ENCODE data around the gene RAMP3.
"Not testable (repeated sequence)": the region's sequence is repeated elsewhere in the genome, so short reads cannot be mapped to it uniquely, and the experiment has no call there.

RAMP3 gene

DNA sequence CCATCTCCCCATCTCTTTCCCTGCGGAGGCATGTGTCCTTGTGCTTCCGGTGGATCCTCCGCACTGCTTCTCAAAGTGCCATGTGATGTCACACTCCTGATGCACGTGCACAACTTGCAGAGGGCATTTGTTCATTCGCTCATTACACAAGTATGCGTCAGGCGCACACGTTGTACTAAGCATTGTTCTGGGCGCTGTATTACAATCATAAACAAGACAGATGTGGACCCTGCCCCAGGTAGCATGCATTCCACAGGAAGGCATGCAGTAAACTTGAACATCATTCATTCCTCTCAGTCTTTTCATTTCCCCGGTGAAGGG is 9.0 kb upstream of the RAMP3 start:
- POLR2A ChIA-PET, result interaction anchor here (0.6 to 0.9 kb wide), 2 partner anchors 12 to 149 kb away, joined by 3 to 8 read pairs; no protein-coding TSS in a partner anchor
- CTCF ChIA-PET, result interaction anchor here (1.7 kb wide), 1 partner anchor 12 kb away, joined by 7 read pairs; no protein-coding TSS in a partner anchor
- no peak overlapping the region for H3K4me3 ChIP-seq (ENCODE audit: control insufficient read depth in 1 of 7, extremely low read depth in 1 of 7, insufficient read depth in 4 of 7, low read depth in 2 of 7, low read length in 6 of 7)
- peaks cover 2 to 11% (median 7%) of the 10 kb centered on the region in 4 experiments for H3K4me1 ChIP-seq (ENCODE audit: control extremely low read depth in 1 of 4, control insufficient read depth in 4 of 4, insufficient read depth in 4 of 4, low read length in 3 of 4)
- H3K27me3 ChIP-seq (replicated peaks in 2 of 5; ENCODE audit: control insufficient read depth in 4 of 5, insufficient read depth in 5 of 5, low read length in 4 of 5), result peaks cover 0 to 2% (median 0%) of the 10 kb centered on the region in 5 experiments
- no peak overlapping the region for H3K27ac ChIP-seq (ENCODE audit: insufficient read depth in 1 of 2, low read depth in 1 of 2, low read length in 2 of 2, poor library complexity in 1 of 2, severe bottlenecking in 2 of 2)
- 97% methylated on average over 10 of the region's 10 CpGs for WGBS (ENCODE audit: insufficient coverage)
- DNase-seq, result no peak
- no peaks in the 10 kb centered on the region for H3K9me3 ChIP-seq (ENCODE audit: control extremely low read depth in 1 of 5, control insufficient read depth in 4 of 5, insufficient read depth in 2 of 5, low read depth in 1 of 5, low read length in 4 of 5)
- H3K36me3 ChIP-seq (ENCODE audit: control insufficient read depth in 4 of 4, insufficient read depth in 4 of 4, low read length in 3 of 4), result no peaks in the 10 kb centered on the region

DNA sequence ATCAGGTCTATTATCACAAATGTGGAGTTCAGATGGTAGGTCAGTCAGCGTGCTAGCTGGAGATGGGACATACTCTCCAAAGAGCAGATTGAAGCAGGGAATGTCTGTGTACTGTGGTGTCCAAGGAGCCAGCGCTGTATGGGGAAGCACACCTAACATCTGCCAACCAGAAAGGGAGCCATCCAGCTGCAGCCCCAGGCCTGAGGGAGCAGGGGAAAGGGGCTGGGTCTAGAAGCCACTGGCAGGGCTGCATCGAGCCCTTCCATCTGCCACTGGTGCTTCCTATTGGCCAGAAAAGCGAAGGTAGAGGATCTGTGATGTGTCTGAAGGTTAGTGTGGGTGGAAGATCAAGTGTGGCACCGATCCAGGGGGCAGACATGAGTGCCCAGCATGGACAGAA is 8.0 kb upstream of the RAMP3 start:
- CTCF ChIA-PET, result interaction anchor here (0.7 to 1.7 kb wide), 3 partner anchors 8 to 13 kb away, joined by 3 to 7 read pairs (median 3); no protein-coding TSS in a partner anchor

GRCh38 chr7:45150199-45150598 is 7.4 kb upstream of the RAMP3 start:
- Histone ChIP-seq H3K4me3 (ENCODE audit: control insufficient read depth in 1 of 7, extremely low read depth in 1 of 7, insufficient read depth in 4 of 7, low read depth in 2 of 7, low read length in 6 of 7) (no peak overlapping the region), H3K36me3 (ENCODE audit: control insufficient read depth in 4 of 4, insufficient read depth in 4 of 4, low read length in 3 of 4) (no peaks in the 10 kb centered on the region), H3K27ac (ENCODE audit: insufficient read depth in 1 of 2, low read depth in 1 of 2, low read length in 2 of 2, poor library complexity in 1 of 2, severe bottlenecking in 2 of 2) (no peak overlapping the region), H3K27me3 (replicated peaks in 2 of 5; ENCODE audit: control insufficient read depth in 4 of 5, insufficient read depth in 5 of 5, low read length in 4 of 5) (peaks cover 0 to 2% (median 0%) of the 10 kb centered on the region in 5 experiments), H3K4me1 (ENCODE audit: control extremely low read depth in 1 of 4, control insufficient read depth in 4 of 4, insufficient read depth in 4 of 4, low read length in 3 of 4) (peaks cover 2 to 24% (median 9%) of the 10 kb centered on the region in 4 experiments), H3K9me3 (ENCODE audit: control extremely low read depth in 1 of 5, control insufficient read depth in 4 of 5, insufficient read depth in 2 of 5, low read depth in 1 of 5, low read length in 4 of 5) (no peaks in the 10 kb centered on the region)
- WGBS (ENCODE audit: insufficient coverage), result 96% methylated on average over 10 of the region's 11 CpGs
- POLR2A ChIA-PET, result no interaction called here
- CTCF ChIA-PET, result interaction anchor here (1.3 to 1.7 kb wide), 3 partner anchors 12 to 110 kb away, joined by 3 to 7 read pairs (median 4); no protein-coding TSS in a partner anchor
- DNase-seq, result no peak

More for the DNA sequence above, 8.0 kb upstream of the RAMP3 start:
- H3K4me3 ChIP-seq (ENCODE audit: control insufficient read depth in 1 of 7, extremely low read depth in 1 of 7, insufficient read depth in 4 of 7, low read depth in 2 of 7, low read length in 6 of 7), result no peak overlapping the region
- peaks cover 2 to 21% (median 9%) of the 10 kb centered on the region in 4 experiments for H3K4me1 ChIP-seq (ENCODE audit: control extremely low read depth in 1 of 4, control insufficient read depth in 4 of 4, insufficient read depth in 4 of 4, low read length in 3 of 4)
- DNase-seq, result no peak
- no peak overlapping the region for H3K27ac ChIP-seq (ENCODE audit: insufficient read depth in 1 of 2, low read depth in 1 of 2, low read length in 2 of 2, poor library complexity in 1 of 2, severe bottlenecking in 2 of 2)
- H3K36me3 ChIP-seq (ENCODE audit: control insufficient read depth in 4 of 4, insufficient read depth in 4 of 4, low read length in 3 of 4), result no peaks in the 10 kb centered on the region
- H3K9me3 ChIP-seq (ENCODE audit: control extremely low read depth in 1 of 5, control insufficient read depth in 4 of 5, insufficient read depth in 2 of 5, low read depth in 1 of 5, low read length in 4 of 5), result no peaks in the 10 kb centered on the region
- WGBS (ENCODE audit: insufficient coverage), result 88% methylated on average over 4 of the region's 5 CpGs
- H3K27me3 ChIP-seq (replicated peaks in 2 of 5; ENCODE audit: control insufficient read depth in 4 of 5, insufficient read depth in 5 of 5, low read length in 4 of 5), result peaks cover 0 to 2% (median 0%) of the 10 kb centered on the region in 5 experiments
- POLR2A ChIA-PET, result interaction anchor here (0.9 kb wide), 1 partner anchor 13 kb away, joined by 8 read pairs; no protein-coding TSS in a partner anchor

GRCh38 chr7:45151131-45151684 is 6.4 kb upstream of the RAMP3 start:
- no peak for DNase-seq
- H3K4me3 ChIP-seq (ENCODE audit: control insufficient read depth in 1 of 7, extremely low read depth in 1 of 7, insufficient read depth in 4 of 7, low read depth in 2 of 7, low read length in 6 of 7), result no peak overlapping the region
- H3K9me3 ChIP-seq (ENCODE audit: control extremely low read depth in 1 of 5, control insufficient read depth in 4 of 5, insufficient read depth in 2 of 5, low read depth in 1 of 5, low read length in 4 of 5), result no peaks in the 10 kb centered on the region
- CTCF ChIA-PET, result interaction anchor here (1.3 kb wide), 1 partner anchor 109 kb away, joined by 4 read pairs; no protein-coding TSS in a partner anchor
- peaks cover 2 to 24% (median 9%) of the 10 kb centered on the region in 4 experiments for H3K4me1 ChIP-seq (ENCODE audit: control extremely low read depth in 1 of 4, control insufficient read depth in 4 of 4, insufficient read depth in 4 of 4, low read length in 3 of 4)
- WGBS (ENCODE audit: insufficient coverage), result 88% methylated on average over 7 of the region's 9 CpGs
- no peaks in the 10 kb centered on the region for H3K36me3 ChIP-seq (ENCODE audit: control insufficient read depth in 4 of 4, insufficient read depth in 4 of 4, low read length in 3 of 4)
- peaks cover 0 to 8% (median 2%) of the 10 kb centered on the region in 5 experiments for H3K27me3 ChIP-seq (replicated peaks in 2 of 5; ENCODE audit: control insufficient read depth in 4 of 5, insufficient read depth in 5 of 5, low read length in 4 of 5)
- no peak overlapping the region for H3K27ac ChIP-seq (ENCODE audit: insufficient read depth in 1 of 2, low read depth in 1 of 2, low read length in 2 of 2, poor library complexity in 1 of 2, severe bottlenecking in 2 of 2)
- POLR2A ChIA-PET, result no interaction called here

- Histone ChIP-seq H3K9me3 (ENCODE audit: control extremely low read depth in 1 of 5, control insufficient read depth in 4 of 5, insufficient read depth in 2 of 5, low read depth in 1 of 5, low read length in 4 of 5) (no peaks in the 10 kb centered on the region), H3K4me3 (ENCODE audit: control insufficient read depth in 1 of 7, extremely low read depth in 1 of 7, insufficient read depth in 4 of 7, low read depth in 2 of 7, low read length in 6 of 7) (no peak overlapping the region), H3K27me3 (replicated peaks in 2 of 5; ENCODE audit: control insufficient read depth in 4 of 5, insufficient read depth in 5 of 5, low read length in 4 of 5) (peaks cover 0 to 16% (median 8%) of the 10 kb centered on the region in 5 experiments), H3K27ac (ENCODE audit: insufficient read depth in 1 of 2, low read depth in 1 of 2, low read length in 2 of 2, poor library complexity in 1 of 2, severe bottlenecking in 2 of 2) (no peak overlapping the region), H3K36me3 (ENCODE audit: control insufficient read depth in 4 of 4, insufficient read depth in 4 of 4, low read length in 3 of 4) (no peaks in the 10 kb centered on the region), H3K4me1 (ENCODE audit: control extremely low read depth in 1 of 4, control insufficient read depth in 4 of 4, insufficient read depth in 4 of 4, low read length in 3 of 4) (peaks cover 2 to 24% (median 11%) of the 10 kb centered on the region in 4 experiments)
- WGBS (ENCODE audit: insufficient coverage), result 88% methylated on average over 3 of the region's 3 CpGs
- CTCF ChIA-PET, result interaction anchor here (6.2 kb wide), 1 partner anchor 107 kb away, joined by 57 read pairs; no protein-coding TSS in a partner anchor
- DNase-seq, result no peak
- POLR2A ChIA-PET, result no interaction called here
Observed at GRCh38 chr7:45151967-45152366, 5.6 kb upstream of the RAMP3 start.

DNA sequence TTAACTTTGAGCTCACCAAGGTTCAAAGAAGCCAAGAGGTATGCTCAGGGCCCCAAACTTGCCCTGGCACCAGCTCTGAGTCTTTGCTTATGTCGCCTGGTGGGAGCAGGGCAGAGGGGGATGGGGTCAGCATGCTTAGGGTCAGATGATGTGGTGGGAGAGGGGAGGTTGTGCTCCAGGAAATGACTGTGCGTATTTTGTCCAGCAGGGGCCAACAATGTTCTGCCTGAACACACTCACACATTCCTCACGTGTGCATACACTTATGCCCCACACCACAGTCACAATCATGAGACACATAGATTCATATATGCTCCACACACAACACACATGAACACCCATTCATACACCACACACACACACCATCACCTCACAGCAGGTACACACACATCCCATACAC is 4.4 kb upstream of the RAMP3 start:
- Histone ChIP-seq H3K36me3 (ENCODE audit: control insufficient read depth in 4 of 4, insufficient read depth in 4 of 4, low read length in 3 of 4) (no peaks in the 10 kb centered on the region), H3K4me3 (ENCODE audit: control insufficient read depth in 1 of 7, extremely low read depth in 1 of 7, insufficient read depth in 4 of 7, low read depth in 2 of 7, low read length in 6 of 7) (no peak overlapping the region), H3K27ac (ENCODE audit: insufficient read depth in 1 of 2, low read depth in 1 of 2, low read length in 2 of 2, poor library complexity in 1 of 2, severe bottlenecking in 2 of 2) (no peak overlapping the region), H3K9me3 (ENCODE audit: control extremely low read depth in 1 of 5, control insufficient read depth in 4 of 5, insufficient read depth in 2 of 5, low read depth in 1 of 5, low read length in 4 of 5) (no peaks in the 10 kb centered on the region), H3K4me1 (ENCODE audit: control extremely low read depth in 1 of 4, control insufficient read depth in 4 of 4, insufficient read depth in 4 of 4, low read length in 3 of 4) (peaks cover 2 to 24% (median 16%) of the 10 kb centered on the region in 4 experiments), H3K27me3 (replicated peaks in 2 of 5; ENCODE audit: control insufficient read depth in 4 of 5, insufficient read depth in 5 of 5, low read length in 4 of 5) (peaks cover 0 to 25% (median 15%) of the 10 kb centered on the region in 5 experiments)
- DNase-seq, result peak in 2 of 3 donors; percentile 27 to 52
- ChIA-PET POLR2A (no interaction called here), CTCF (interaction anchor here (1.2 to 6.2 kb wide), 4 partner anchors 10 to 106 kb away, joined by 3 to 57 read pairs (median 4); no protein-coding TSS in a partner anchor)
- WGBS (ENCODE audit: insufficient coverage), result 39% methylated on average over 2 of the region's 3 CpGs

DNA sequence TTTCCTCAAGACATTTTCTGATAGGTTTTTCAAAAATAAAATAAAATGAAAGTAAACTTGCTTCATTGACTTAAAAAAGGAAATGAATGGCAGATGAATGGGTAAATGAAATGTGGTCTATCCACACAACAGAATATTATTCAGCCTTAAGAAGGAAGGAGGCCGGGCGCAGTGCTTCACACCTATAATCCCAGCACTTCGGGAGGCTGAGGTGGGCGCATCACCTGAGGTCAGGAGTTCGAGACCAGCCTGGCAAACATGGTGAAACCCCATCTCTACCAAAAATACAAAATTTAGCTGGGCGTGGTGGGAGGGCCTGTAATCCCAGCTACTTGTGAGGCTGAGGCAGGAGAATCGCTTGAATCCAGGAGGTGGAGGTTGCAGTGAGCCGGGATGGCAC is 3.7 kb upstream of the RAMP3 start:
- WGBS (ENCODE audit: insufficient coverage), result 97% methylated on average over 4 of the region's 8 CpGs
- POLR2A ChIA-PET, result not testable (repeated sequence)
- CTCF ChIA-PET, result interaction anchor here (0.7 to 6.2 kb wide), 6 partner anchors 9 to 159 kb away, joined by 3 to 57 read pairs (median 3); no protein-coding TSS in a partner anchor

More for the DNA sequence above, 3.7 kb upstream of the RAMP3 start:
- H3K4me3 ChIP-seq (ENCODE audit: control insufficient read depth in 1 of 7, extremely low read depth in 1 of 7, insufficient read depth in 4 of 7, low read depth in 2 of 7, low read length in 6 of 7); H3K9me3 ChIP-seq (ENCODE audit: control extremely low read depth in 1 of 5, control insufficient read depth in 4 of 5, insufficient read depth in 2 of 5, low read depth in 1 of 5, low read length in 4 of 5); DNase-seq; H3K27ac ChIP-seq (ENCODE audit: insufficient read depth in 1 of 2, low read depth in 1 of 2, low read length in 2 of 2, poor library complexity in 1 of 2, severe bottlenecking in 2 of 2); H3K36me3 ChIP-seq (ENCODE audit: control insufficient read depth in 4 of 4, insufficient read depth in 4 of 4, low read length in 3 of 4): not testable (repeated sequence)
- peaks cover 2 to 24% (median 16%) of the 10 kb centered on the region in 4 experiments for H3K4me1 ChIP-seq (ENCODE audit: control extremely low read depth in 1 of 4, control insufficient read depth in 4 of 4, insufficient read depth in 4 of 4, low read length in 3 of 4)
- peaks cover 0 to 31% (median 18%) of the 10 kb centered on the region in 5 experiments for H3K27me3 ChIP-seq (replicated peaks in 2 of 5; ENCODE audit: control insufficient read depth in 4 of 5, insufficient read depth in 5 of 5, low read length in 4 of 5)
